ENCODE measurements around the gene POLRMT. TPM values are rescaled to one million over a fixed set of nuclear protein-coding genes. Genes with fewer than 3 reads are reported as not detected.
"Not testable (repeated sequence)": the region's sequence is repeated elsewhere in the genome, so short reads cannot be mapped to it uniquely, and the experiment has no call there.

POLRMT gene
- total RNA-seq, 1 donor from 2014 or later = 36.0 TPM

GRCh38 chr19:676007-676338 is 42.6 kb upstream of the POLRMT start:
- peak overlapping the region; percentile 51 for H3K27ac ChIP-seq
- no peaks in the 10 kb centered on the region for H3K27me3 ChIP-seq
- no peaks in the 10 kb centered on the region for H3K36me3 ChIP-seq
- DNase-seq = no peak
- H3K4me1 ChIP-seq = peaks cover 19% of the 10 kb centered on the region
- no peak for TF ChIP-seq CTCF (IDR thresholded peaks at IDR 0.05)
- H3K4me3 ChIP-seq = peak overlapping the region; percentile 23
- no peak for ATAC-seq
- intact Hi-C loops (cut with DNase I) = no loop called here
- H3K9me3 ChIP-seq = no peaks in the 10 kb centered on the region

- H3K27ac ChIP-seq = no peak overlapping the region
- H3K9me3 ChIP-seq = no peaks in the 10 kb centered on the region
- H3K4me3 ChIP-seq = no peak overlapping the region
- DNase-seq (no peak), ATAC-seq (no peak)
- intact Hi-C loops (cut with DNase I) = no loop called here
- TF ChIP-seq CTCF (IDR thresholded peaks at IDR 0.05) = no peak
- H3K4me1 ChIP-seq = peaks cover 17% of the 10 kb centered on the region
- H3K27me3 ChIP-seq = no peaks in the 10 kb centered on the region
- no peaks in the 10 kb centered on the region for H3K36me3 ChIP-seq
Measured at GRCh38 chr19:674282-675151, 41.2 kb upstream of the POLRMT start.

GRCh38 chr19:670609-671075 is 37.3 kb upstream of the POLRMT start:
- Histone ChIP-seq H3K4me1 (no peaks in the 10 kb centered on the region), H3K36me3 (no peaks in the 10 kb centered on the region), H3K27ac (no peak overlapping the region), H3K27me3 (no peaks in the 10 kb centered on the region), H3K9me3 (no peaks in the 10 kb centered on the region), H3K4me3 (no peak overlapping the region)
- intact Hi-C loops (cut with DNase I) = no loop called here
- no peak for DNase-seq
- no peak for ATAC-seq
- no peak for TF ChIP-seq CTCF (IDR thresholded peaks at IDR 0.05)

- ATAC-seq; H3K27me3 ChIP-seq; H3K4me3 ChIP-seq; H3K9me3 ChIP-seq; H3K27ac ChIP-seq; H3K36me3 ChIP-seq; DNase-seq; intact Hi-C loops (cut with DNase I): not testable (repeated sequence)
- H3K4me1 ChIP-seq = peaks cover 14% of the 10 kb centered on the region
Measured at GRCh38 chr19:668675-669434, 35.5 kb upstream of the POLRMT start.

- DNase-seq; intact Hi-C loops (cut with DNase I); H3K4me3 ChIP-seq; H3K36me3 ChIP-seq; H3K27ac ChIP-seq; ATAC-seq; H3K27me3 ChIP-seq; H3K9me3 ChIP-seq: not testable (repeated sequence)
- peaks cover 19% of the 10 kb centered on the region for H3K4me1 ChIP-seq
Measured at GRCh38 chr19:666985-667573, 33.7 kb upstream of the POLRMT start.

GRCh38 chr19:664913-665443 is 31.6 kb upstream of the POLRMT start:
- Histone ChIP-seq H3K4me1 (peaks cover 39% of the 10 kb centered on the region), H3K4me3 (no peak overlapping the region), H3K36me3 (no peaks in the 10 kb centered on the region), H3K27ac (no peak overlapping the region), H3K27me3 (no peaks in the 10 kb centered on the region), H3K9me3 (no peaks in the 10 kb centered on the region)
- TF ChIP-seq CTCF (IDR thresholded peaks at IDR 0.05) = peak; percentile 92
- intact Hi-C loops (cut with DNase I) = loop anchor here (2.0 kb wide), 1 partner anchor 70 kb away; no protein-coding TSS in a partner anchor
- DNase-seq (peak; percentile 90), ATAC-seq (peak; percentile 61)

Measured in upper lobe of right lung (tissue), 1 donor.